ENCODE measurements around the gene TRAFD1.

TRAFD1 gene, protein sequence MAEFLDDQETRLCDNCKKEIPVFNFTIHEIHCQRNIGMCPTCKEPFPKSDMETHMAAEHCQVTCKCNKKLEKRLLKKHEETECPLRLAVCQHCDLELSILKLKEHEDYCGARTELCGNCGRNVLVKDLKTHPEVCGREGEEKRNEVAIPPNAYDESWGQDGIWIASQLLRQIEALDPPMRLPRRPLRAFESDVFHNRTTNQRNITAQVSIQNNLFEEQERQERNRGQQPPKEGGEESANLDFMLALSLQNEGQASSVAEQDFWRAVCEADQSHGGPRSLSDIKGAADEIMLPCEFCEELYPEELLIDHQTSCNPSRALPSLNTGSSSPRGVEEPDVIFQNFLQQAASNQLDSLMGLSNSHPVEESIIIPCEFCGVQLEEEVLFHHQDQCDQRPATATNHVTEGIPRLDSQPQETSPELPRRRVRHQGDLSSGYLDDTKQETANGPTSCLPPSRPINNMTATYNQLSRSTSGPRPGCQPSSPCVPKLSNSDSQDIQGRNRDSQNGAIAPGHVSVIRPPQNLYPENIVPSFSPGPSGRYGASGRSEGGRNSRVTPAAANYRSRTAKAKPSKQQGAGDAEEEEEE

DNA sequence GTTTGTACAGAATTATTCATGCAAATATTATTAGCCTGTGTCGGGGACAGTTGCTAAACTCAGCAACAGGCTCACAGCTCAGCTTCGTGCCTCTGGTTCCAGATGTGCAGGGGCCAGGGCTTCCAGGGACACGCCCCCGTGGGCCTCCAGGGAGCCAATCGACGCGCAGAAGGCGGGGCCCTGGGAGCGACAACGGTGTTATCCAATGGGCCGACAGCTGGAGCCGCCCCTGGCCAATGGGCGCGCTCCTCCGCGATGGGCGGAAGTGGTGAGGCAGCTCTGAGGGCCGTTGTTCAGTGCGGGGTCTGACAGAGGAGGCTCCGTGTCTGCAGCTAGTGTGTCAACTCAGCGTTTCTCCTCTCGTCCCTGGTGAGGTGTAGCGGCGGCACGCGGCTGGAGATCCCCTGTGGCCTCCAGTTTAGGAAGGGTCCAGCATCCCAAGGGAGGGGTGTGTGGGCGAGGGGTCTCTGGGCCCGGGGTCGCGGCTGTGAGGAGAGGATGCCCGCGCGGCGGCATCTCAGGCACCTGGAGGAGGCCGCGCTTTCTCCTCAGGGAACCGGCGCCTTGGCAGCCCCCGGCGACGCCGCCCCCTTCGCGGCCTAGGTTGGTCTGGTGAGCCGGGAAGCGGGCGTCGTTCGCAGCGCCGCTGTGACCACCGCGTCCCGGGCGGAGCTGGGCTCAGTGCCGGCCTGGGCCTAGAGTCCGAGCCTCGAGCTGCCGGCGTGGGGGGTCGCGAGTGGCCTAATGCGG is at the start of gene TRAFD1:
TRAFD1 (plus strand) TSS at position 311 of the 750 bp plus-strand sequence. CDS start 4,963 bp downstream, outside the sequence.
- Histone ChIP-seq H3K27me3 (ENCODE audit: insufficient read depth, poor library complexity, severe bottlenecking) (no peaks in the 10 kb centered on the region), H3K4me1 (ENCODE audit: insufficient read depth, poor library complexity, severe bottlenecking) (peaks cover 18% of the 10 kb centered on the region), H3K4me3 (ENCODE audit: severe bottlenecking) (peak within 1 kb of the TSS; percentile 66), H3K36me3 (ENCODE audit: low read depth) (no peaks in the 10 kb centered on the region), H3K27ac (ENCODE audit: poor library complexity, severe bottlenecking) (peak within 1 kb of the TSS; percentile 31), H3K9me3 (ENCODE audit: severe bottlenecking) (no peaks in the 10 kb centered on the region)
- DNase-seq (ENCODE audit: low spot score) (peak; percentile 97), ATAC-seq (ENCODE audit: low read depth) (peak; percentile 99)
- no peak for TF ChIP-seq CTCF (IDR thresholded peaks at IDR 0.05; ENCODE audit: poor library complexity, severe bottlenecking)

DNA sequence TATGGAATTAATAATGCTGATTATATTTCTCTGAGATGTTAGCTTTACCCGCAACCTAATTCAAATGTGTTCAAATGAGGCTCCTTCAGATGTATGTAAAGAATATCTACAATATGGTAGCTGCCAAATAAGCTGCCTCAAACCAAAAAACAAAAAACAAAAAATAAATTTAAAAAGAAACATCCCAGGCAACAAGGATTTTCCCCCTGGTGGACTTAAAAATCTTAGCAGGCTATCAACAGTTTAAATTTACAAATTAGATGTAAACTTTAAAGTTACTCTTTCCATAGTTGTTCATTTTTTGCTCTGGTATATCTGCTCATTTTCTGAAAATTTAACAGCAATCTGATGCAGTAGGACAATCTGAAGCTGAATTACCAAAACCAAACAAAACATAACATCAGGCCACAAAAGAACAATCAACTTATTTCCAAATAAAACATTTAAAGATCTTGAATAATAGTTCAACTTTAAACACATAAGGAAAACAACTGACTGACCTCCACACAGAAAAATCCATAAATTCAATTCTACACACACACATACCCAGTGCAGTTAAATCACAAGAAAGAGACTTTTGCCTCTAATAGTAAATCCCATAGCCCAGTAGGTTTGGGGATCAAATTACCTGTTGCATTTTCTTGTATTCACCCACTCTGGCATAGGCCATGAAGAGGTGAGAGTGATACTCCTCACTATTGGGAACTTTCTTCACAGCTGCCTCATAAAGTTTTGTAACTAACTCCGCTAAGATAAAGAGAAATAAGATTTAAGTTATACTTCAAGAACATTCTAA is 38.1 kb upstream of the TRAFD1 start:
- H3K4me1 ChIP-seq (ENCODE audit: insufficient read depth, poor library complexity, severe bottlenecking) = no peaks in the 10 kb centered on the region
- no peak overlapping the region for H3K4me3 ChIP-seq (ENCODE audit: severe bottlenecking)
- H3K27ac ChIP-seq (ENCODE audit: poor library complexity, severe bottlenecking) = no peak overlapping the region
- peaks cover 83% of the 10 kb centered on the region for H3K36me3 ChIP-seq (ENCODE audit: low read depth)
- no peaks in the 10 kb centered on the region for H3K9me3 ChIP-seq (ENCODE audit: severe bottlenecking)
- no peaks in the 10 kb centered on the region for H3K27me3 ChIP-seq (ENCODE audit: insufficient read depth, poor library complexity, severe bottlenecking)
- DNase-seq (ENCODE audit: low spot score) = no peak
- 0 out of 3 replicates have a peak, but pooled peaks have one; percentile 19 for ATAC-seq (ENCODE audit: low read depth)
- peak; percentile 10 for TF ChIP-seq CTCF (IDR thresholded peaks at IDR 0.05; ENCODE audit: poor library complexity, severe bottlenecking)

- H3K27me3 ChIP-seq (ENCODE audit: insufficient read depth, poor library complexity, severe bottlenecking) = no peaks in the 10 kb centered on the region
- ATAC-seq (ENCODE audit: low read depth) = no peak
- no peak overlapping the region for H3K27ac ChIP-seq (ENCODE audit: poor library complexity, severe bottlenecking)
- H3K36me3 ChIP-seq (ENCODE audit: low read depth) = peaks cover 87% of the 10 kb centered on the region
- H3K4me1 ChIP-seq (ENCODE audit: insufficient read depth, poor library complexity, severe bottlenecking) = no peaks in the 10 kb centered on the region
- H3K4me3 ChIP-seq (ENCODE audit: severe bottlenecking) = no peak overlapping the region
- no peak for DNase-seq (ENCODE audit: low spot score)
- H3K9me3 ChIP-seq (ENCODE audit: severe bottlenecking) = no peaks in the 10 kb centered on the region
- no peak for TF ChIP-seq CTCF (IDR thresholded peaks at IDR 0.05; ENCODE audit: poor library complexity, severe bottlenecking)
Observed at GRCh38 chr12:112087851-112088250, 37.5 kb upstream of the TRAFD1 start.

GRCh38 chr12:112091563-112091962 is 33.8 kb upstream of the TRAFD1 start:
- H3K27ac ChIP-seq (ENCODE audit: poor library complexity, severe bottlenecking) = no peak overlapping the region
- ATAC-seq (ENCODE audit: low read depth) (no peak), DNase-seq (ENCODE audit: low spot score) (no peak)
- H3K4me1 ChIP-seq (ENCODE audit: insufficient read depth, poor library complexity, severe bottlenecking) = peaks cover 11% of the 10 kb centered on the region
- no peak overlapping the region for H3K4me3 ChIP-seq (ENCODE audit: severe bottlenecking)
- peaks cover 89% of the 10 kb centered on the region for H3K36me3 ChIP-seq (ENCODE audit: low read depth)
- TF ChIP-seq CTCF (IDR thresholded peaks at IDR 0.05; ENCODE audit: poor library complexity, severe bottlenecking) = no peak
- no peaks in the 10 kb centered on the region for H3K9me3 ChIP-seq (ENCODE audit: severe bottlenecking)
- H3K27me3 ChIP-seq (ENCODE audit: insufficient read depth, poor library complexity, severe bottlenecking) = no peaks in the 10 kb centered on the region
